Embryonic facial prominence (tissue), 1 donor: Measurements from ENCODE around the gene JCAD.
"Not testable (repeated sequence)": the region's sequence is repeated elsewhere in the genome, so short reads cannot be mapped to it uniquely, and the experiment has no call there.

Source experiments
- DNase-seq: peaks from one replicate; pipeline ENCODE4 v3.0.0-alpha.2; 2016; ENCODE audit errors: extremely low spot score

Gene JCAD

DNA sequence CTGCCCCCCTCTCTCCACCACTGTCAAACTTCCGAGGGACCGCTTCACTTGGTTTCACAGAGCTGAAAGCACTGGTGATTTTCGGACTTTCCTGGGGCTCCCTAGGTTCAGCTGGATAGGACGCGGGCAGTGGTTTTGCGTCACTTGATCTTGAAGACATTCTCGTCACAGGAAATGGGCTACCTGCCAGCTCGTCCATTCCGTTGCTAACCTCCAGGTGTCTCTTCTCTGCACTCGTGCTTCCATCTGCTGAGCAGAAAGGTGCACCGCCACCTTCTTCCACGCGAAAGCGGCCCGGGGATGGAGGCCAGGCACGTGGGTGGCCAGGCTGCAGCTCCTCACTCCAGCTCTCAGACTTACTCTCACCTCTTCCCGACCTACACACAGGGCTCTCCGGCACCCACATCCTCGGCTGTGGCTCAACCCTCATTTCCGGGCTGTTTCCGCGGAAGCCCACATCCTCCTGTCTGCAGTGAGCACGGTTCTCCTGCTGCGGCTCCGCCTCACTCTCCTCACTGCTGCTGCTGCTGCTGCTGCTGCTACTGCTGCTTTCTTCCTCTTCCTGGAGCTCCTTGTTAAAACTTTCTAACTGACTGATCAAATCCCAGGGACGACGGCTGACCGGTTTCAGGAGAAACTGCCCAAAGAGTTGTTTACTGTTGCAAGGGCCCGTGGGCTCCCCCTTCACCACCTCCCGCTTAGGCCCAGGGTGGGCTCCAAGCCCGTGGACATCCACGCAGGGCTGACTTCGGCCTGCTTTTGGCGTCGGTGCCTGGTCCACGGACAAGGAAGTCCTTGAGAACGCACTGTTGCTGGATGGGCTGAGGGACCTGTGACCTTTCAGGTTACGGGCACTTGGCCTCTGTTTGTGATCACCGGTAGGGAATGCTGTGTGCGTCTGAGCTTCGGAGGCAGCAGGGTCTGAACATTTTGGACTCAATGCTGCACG is 32.1 kb downstream of the JCAD start:
- DNase-seq = no peak

- no peak for DNase-seq
Observed at GRCh38 chr10:30026578-30026977, 32.8 kb downstream of the JCAD start.

GRCh38 chr10:30026080-30026479 is 33.3 kb downstream of the JCAD start:
- DNase-seq = no peak

DNA sequence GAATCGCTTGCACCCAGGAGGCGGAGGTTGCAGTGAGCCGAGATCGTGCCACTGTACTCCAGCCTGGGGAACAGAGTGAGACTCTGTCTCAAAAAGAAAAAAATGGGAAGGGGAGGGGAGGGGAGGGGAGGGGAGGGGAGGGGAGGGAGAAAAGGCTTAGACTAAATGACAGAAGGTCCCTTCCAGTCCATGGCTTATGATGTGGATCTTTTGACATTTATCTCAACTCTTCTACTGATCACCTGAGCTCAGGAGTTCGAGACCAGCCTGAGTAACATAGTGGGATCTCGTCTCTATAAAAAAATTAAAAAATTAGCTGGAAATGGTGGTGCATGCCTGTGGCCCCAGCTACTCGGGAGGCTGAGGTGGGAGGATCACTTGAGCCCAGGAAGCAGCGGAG is 34.0 kb downstream of the JCAD start:
- not testable (repeated sequence) for DNase-seq

DNA sequence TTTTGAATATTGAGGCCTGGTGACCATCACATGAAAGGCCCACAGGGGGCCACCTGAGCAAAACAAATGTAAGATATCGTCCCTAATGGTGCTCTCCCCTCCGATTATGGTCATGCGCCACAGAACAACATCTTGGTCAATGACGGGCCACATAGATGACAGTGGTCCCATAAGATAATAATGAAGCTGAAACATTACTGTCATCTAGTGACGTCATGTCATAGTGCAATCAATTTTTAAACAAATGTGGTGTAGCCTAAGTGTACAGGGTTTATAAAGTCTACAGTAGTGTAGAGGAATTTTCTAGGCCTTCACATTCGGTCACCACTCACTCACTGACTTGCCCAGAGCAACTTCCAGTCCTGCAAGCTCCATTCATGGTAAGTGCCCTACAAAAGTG is 36.8 kb downstream of the JCAD start:
- no peak for DNase-seq

GRCh38 chr10:30019468-30019867 is 39.9 kb downstream of the JCAD start:
- DNase-seq = no peak

DNA sequence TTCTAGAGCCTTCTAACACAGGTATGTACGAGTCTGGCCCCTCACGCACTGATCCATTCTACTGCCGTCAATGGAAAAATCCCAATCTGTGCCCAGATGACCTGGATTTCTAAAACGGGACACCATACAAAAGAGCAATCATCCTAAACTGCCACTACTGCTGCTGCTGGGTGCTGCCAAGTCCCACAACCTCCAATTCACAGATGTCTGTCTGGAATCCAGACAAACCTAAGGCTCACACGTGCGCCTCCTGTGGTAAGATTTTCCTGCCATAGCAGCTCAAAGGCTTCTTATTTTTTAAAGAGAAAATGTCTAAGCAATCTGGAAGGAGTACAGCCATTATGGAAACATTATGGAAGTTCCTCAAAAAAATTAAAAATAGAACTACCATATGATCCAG is 40.9 kb downstream of the JCAD start:
- no peak for DNase-seq

DNA sequence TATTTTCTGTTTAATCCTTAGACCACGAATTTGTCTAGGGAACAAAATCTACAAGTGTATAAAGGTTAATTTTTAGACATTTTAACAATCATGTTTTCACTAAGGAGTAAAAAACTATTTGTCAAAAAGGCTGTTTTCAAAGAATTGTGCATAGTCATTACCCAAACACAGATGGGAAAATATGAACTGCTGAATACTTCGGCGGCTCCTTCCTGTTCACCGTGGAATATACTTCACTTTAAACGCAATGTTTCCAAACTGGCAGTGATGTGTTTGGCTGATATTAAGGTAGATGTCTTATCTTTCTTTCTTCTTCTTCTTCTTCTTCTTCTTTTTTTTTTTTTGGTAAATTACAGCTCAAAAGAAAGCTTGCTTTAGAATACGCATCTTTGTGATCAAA is 41.4 kb downstream of the JCAD start:
- no peak for DNase-seq

DNA sequence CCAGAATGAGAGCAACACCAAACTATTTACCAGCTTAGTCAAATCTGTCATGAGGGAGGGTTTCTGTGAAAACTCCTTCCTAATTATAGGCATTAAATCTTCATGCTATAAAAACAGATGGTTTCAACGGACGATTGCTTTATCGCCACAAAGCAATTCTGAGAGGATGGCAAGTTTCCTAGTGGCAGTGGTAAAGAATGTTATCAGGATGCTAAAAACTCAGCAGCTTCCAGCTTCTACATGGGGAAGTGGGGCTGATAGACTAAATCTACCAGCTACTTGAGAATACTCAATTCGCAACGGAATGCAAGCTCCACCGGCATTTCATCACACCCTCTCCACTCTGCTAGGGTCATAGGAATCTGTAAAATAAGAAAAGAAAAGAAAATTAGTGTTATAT is 41.8 kb downstream of the JCAD start:
- DNase-seq = no peak

- no peak for DNase-seq
Observed at GRCh38 chr10:30014511-30014910, 44.9 kb downstream of the JCAD start.

GRCh38 chr10:30013757-30014156 is 45.6 kb downstream of the JCAD start:
- DNase-seq = no peak

DNA sequence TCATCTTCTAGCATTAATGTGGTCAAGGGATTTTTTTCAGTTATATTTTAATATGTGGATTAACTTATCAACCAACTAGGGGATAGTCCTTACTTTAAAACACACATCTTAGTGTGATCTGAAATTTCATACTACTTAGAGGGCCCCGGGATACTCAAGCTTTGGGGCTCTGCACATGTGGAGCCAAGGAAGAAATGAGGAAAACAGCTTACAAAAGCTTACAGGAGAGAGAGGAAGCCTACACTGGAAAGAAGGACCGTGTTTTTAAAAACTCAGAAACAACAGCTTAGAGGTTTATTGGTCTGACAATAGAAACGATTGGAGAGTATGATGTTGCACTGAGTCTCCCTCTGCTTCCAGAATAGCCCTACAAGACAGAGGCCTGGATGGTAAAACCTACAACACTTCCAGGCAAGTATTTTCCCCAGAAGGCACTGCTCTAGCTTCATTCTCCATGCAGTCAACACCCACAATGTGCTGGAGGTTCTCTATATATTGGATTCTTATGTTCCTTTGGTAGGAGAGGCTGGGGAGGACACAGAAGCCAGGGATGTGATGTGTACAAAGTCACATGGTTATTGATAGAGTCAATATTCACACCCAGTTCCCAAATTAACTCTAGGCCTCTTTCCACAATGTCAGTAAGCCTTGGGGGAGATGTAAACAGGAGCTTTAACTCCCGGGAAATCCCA is 47.3 kb downstream of the JCAD start:
- no peak for DNase-seq

DNA sequence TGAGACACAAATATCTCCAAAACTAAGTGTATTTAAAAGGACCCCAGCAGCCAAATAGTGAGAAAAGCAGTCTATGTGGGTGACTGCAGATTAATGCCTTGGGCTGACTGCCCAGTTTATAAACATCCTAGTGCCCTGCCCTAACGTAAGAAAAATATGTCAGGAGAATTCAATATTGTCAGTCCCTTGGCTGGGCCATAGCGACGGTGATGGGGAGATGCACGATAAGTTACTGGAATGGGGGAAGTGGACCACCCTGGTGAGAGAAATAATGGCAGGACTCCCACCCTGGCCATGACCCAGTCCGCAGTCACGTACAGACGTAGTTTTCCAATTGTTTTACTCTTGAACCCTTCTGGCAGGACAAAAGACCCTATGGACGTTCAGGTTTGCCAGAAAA is 48.0 kb downstream of the JCAD start:
- no peak for DNase-seq

DNA sequence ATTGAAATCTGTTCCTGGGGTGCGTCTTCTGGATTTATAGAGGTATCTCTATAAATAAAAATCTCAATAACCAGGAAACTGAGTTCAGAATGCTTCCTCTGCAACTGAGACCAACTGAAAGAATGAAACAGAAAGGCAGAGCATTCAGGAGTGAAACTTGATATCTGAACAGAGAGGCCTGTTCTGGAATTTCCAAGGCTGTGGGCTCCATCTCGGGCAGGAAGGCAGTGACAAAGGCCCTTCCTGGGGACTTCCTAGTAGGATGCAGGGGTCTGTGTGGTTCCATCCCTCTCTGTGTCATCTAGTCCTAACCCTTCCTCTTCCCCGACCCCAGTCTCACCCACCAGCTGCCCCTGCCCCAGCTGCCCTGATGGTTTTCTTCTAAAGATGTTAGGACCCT is 52.0 kb downstream of the JCAD start:
- no peak for DNase-seq

GRCh38 chr10:30006410-30006809 is 53.0 kb downstream of the JCAD start:
- no peak for DNase-seq

DNA sequence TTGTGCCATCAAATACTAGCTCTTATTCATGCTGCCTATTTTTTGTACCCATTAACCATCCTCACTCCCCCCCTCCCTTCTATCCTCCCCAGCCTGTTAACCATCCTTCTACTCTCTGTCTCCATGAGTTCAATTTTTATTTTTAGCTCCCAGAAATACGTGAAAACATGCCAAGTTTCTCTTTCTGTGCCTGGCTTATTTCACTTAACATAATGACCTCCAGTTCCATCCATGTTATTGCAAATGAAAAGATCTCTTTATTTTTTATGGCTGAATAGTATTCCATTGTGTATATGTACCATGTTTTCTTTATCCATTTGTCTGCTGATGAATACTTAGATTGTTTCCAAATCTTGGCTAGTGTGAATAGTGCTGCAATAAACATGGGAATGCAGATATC is 54.3 kb downstream of the JCAD start:
- DNase-seq = not testable (repeated sequence)

DNA sequence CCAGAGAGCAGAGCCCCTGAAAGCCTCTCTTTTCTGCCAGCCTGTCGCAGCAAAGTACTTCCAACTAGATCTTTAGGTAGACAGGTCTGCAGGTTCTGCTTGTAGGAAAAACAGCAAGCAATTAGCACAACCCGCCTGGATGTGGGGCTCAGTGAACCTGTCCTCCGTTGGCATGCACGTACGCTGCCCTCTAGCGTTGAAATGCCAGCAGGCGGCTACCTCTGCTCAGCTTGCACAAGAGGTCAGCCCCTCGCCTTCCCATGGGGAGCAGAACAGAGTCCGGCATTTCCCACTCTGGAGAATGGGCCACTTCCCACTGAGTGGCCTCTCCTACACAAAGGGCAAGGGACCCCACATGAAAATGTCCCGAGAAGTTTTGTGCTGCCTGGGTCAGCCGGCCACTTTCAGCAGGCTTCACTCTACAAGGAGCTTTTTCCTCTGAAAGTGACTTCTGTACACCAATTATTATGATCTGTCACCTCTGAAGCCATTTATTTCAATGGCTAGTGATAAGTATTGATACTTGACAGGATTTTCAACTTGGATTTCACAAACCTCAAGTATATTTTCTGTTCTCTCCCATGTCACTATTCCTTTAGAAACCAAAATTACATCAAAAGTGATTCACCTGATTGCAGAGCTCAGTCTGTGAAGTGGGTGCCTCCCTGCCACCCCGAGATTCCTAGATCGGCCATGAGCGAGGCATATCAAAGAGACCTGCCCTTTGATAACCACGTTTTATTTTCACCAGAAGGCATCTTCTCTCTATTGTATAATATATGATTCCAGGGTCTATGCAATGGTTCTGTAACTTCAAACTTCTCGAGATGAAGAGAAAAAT is 56.7 kb downstream of the JCAD start:
- DNase-seq = no peak

GRCh38 chr10:30000802-30001571 is 58.4 kb downstream of the JCAD start:
- no peak for DNase-seq

GRCh38 chr10:29998142-29998808 is 61.1 kb downstream of the JCAD start:
- peak; percentile 61 for DNase-seq

DNA sequence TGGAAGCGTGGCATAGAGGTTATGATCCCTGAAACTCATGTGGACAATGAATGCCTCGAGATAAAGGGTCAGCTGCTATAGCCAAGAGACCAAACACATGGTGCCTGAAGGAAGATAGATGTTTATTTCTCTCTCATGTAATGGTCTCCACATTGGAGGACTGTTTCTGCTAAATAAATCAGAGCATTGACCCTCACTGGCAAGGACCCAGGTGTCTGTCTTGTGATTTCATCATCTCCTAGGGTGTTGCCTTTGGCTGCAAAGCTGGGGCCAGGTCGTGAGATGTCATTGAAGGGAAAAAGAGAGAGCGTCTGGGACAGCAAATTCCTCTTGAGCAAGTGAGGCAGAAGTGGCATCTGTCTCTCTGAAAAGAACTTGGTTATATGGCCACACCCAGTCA is 64.6 kb downstream of the JCAD start:
- no peak for DNase-seq
